DOHH2 (cell line): ENCODE results near the gene STOML1.

ENCODE experiments used
- H3F3A ChIP-seq: fragments of 200-600 bp; sonication (generic), shearing (Covaris generic); 2 replicates; pipeline ENCODE4 v1.6.0; 2016; ENCODE audit warnings: antibody characterized with exemption, mild to moderate bottlenecking; ENCODE audit not compliant: control insufficient read depth, insufficient read depth
- H3K27ac ChIP-seq: fragments of 200-600 bp; sonication (generic); 2 replicates; pipeline ENCODE4 v1.5.1; 2014; ENCODE audit warnings: low read depth, mild to moderate bottlenecking, low read length, moderate library complexity
- H3K27me3 ChIP-seq: fragments of 200-600 bp; sonication (generic); 2 replicates; pipeline ENCODE4 v1.6.1; 2014; ENCODE audit warnings: mild to moderate bottlenecking, low read length, mixed read lengths; ENCODE audit not compliant: control insufficient read depth
- H3K36me3 ChIP-seq: fragments of 200-600 bp; sonication (generic); 2 replicates; pipeline ENCODE4 v1.6.1; 2014; ENCODE audit warnings: mild to moderate bottlenecking, low read length, moderate library complexity, mixed read lengths; ENCODE audit not compliant: control insufficient read depth
- H3K4me1 ChIP-seq: fragments of 200-600 bp; sonication (generic); 2 replicates; pipeline ENCODE4 v1.6.1; 2014; ENCODE audit warnings: mild to moderate bottlenecking, low read length, mixed read lengths; ENCODE audit not compliant: control insufficient read depth
- H3K4me2 ChIP-seq: fragments of 200-600 bp; sonication (generic); 2 replicates; pipeline ENCODE4 v1.6.0; 2014; ENCODE audit warnings: mild to moderate bottlenecking, low read length, moderate library complexity
- H3K4me3 ChIP-seq: fragments of 200-600 bp; sonication (generic); 2 replicates; pipeline ENCODE4 v1.5.1; 2014; ENCODE audit warnings: mild to moderate bottlenecking, low read length, mixed read lengths
- H3K79me2 ChIP-seq: fragments of 200-600 bp; sonication (generic); 2 replicates; pipeline ENCODE4 v1.6.1; 2014; ENCODE audit warnings: mild to moderate bottlenecking, low read length, mixed read lengths; ENCODE audit not compliant: control insufficient read depth
- H3K9me2 ChIP-seq: fragments of 200-600 bp; sonication (generic); replicated peaks from 2 replicates; pipeline ENCODE4 v1.6.1; 2014; ENCODE audit warnings: mild to moderate bottlenecking, low read length, mixed read lengths; ENCODE audit not compliant: control insufficient read depth
- H3K9me3 ChIP-seq: fragments of 200-600 bp; sonication (generic); 2 replicates; pipeline ENCODE4 v1.6.1; 2014; ENCODE audit warnings: antibody characterized with exemption, low read length, mixed read lengths; ENCODE audit not compliant: control insufficient read depth, insufficient read depth
- H4K20me1 ChIP-seq: fragments of 200-600 bp; sonication (generic); 2 replicates; pipeline ENCODE4 v1.6.0; 2014; ENCODE audit warnings: low read depth, mild to moderate bottlenecking, antibody characterized with exemption, low read length, moderate library complexity; ENCODE audit not compliant: control insufficient read depth, insufficient read depth
- CTCF ChIP-seq: fragments of 200-600 bp; sonication (generic); IDR thresholded peaks from one replicate; pipeline ENCODE4 v1.5.1; 2014; ENCODE audit warnings: antibody characterized with exemption, mild to moderate bottlenecking, low read depth, low read length; ENCODE audit not compliant: poor library complexity, severe bottlenecking
- EZH2phosphoT487 ChIP-seq: fragments of 200-600 bp; sonication (generic); IDR thresholded peaks from 2 replicates; pipeline ENCODE4 v1.6.1; 2017; ENCODE audit warnings: borderline replicate concordance, mild to moderate bottlenecking, antibody characterized with exemption, low read length, moderate library complexity, mixed read lengths

The STOML1 gene

GRCh38 chr15:74011610-74012009 lies 19.5 kb upstream of the STOML1 start:
- H3K9me3 ChIP-seq, result no peaks in the 10 kb centered on the region
- TF ChIP-seq EZH2phosphoT487 (no peak), CTCF (no peak)
- H3K9me2 ChIP-seq, result no peaks in the 10 kb centered on the region
- no peaks in the 10 kb centered on the region for H3K79me2 ChIP-seq
- H3K36me3 ChIP-seq, result peaks cover 1% of the 10 kb centered on the region; the same call in 1 of the 2 replicates
- no peaks in the 10 kb centered on the region for H4K20me1 ChIP-seq
- no peaks in the 10 kb centered on the region for H3K27me3 ChIP-seq
- H3F3A ChIP-seq, result no peaks in the 10 kb centered on the region
- H3K4me1 ChIP-seq, result peaks cover 17% of the 10 kb centered on the region
- H3K4me2 ChIP-seq, result no peak overlapping the region
- H3K27ac ChIP-seq, result no peak overlapping the region
- no peak overlapping the region for H3K4me3 ChIP-seq

DNA sequence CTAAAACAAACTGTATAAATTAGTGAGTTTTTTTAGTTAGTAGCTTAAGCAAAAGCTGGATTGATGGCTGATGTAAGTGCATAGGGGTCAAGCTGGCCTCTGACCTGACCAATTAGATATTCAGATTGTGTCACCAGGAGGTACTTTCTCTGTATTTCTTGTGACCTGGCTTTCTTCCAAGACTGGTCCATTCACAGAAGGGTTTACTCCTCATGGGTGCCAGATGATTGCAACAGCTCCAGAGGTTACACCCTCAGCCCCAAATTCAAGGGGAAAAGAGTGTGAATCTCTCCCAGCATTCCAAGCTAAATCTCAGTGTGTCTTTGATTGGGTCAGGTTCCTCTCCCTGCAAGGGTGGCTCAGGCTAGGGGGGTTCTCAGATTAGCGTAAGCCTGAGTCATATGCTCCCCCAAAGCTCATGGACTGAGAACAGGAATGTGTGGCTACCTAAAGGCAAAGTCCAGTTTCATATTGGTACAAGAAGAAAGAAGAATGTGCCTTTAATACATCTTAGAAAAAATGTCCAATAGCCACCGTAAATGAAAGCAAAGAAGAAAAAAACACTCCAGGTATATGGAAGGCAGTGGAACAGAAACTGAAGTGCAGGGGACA lies 18.9 kb upstream of the STOML1 start:
- H3F3A ChIP-seq, result no peaks in the 10 kb centered on the region
- peaks cover 18% of the 10 kb centered on the region for H3K4me1 ChIP-seq
- H3K79me2 ChIP-seq, result no peaks in the 10 kb centered on the region
- no peaks in the 10 kb centered on the region for H3K27me3 ChIP-seq
- no peak overlapping the region for H3K4me2 ChIP-seq
- H3K36me3 ChIP-seq, result peaks cover 2% of the 10 kb centered on the region; the same call in 1 of the 2 replicates
- H3K9me3 ChIP-seq, result no peaks in the 10 kb centered on the region
- H3K4me3 ChIP-seq, result no peak overlapping the region
- H3K27ac ChIP-seq, result no peak overlapping the region
- no peaks in the 10 kb centered on the region for H4K20me1 ChIP-seq
- TF ChIP-seq CTCF (no peak), EZH2phosphoT487 (no peak)
- H3K9me2 ChIP-seq, result no peaks in the 10 kb centered on the region

DNA sequence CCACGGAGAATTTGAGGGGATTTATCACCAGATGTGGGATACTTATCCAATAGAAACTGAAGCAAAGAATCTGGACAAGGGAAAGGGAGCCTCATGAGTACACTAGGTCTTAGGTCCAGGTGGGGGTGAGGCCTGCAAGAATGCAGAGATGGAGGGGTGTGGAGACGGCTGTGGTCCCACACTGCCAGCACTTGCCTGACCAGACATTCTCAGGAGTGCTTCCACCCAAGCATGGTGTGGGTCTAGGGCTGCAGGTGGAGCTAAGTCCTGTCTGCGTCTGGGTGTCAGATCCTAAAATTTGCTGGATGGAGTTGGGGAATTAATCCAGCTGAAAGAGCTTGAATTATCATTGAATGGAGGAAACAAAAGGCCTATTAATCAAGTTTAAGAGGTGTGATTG lies 16.8 kb upstream of the STOML1 start:
- no peaks in the 10 kb centered on the region for H3K9me3 ChIP-seq
- peaks cover 18% of the 10 kb centered on the region for H3K4me1 ChIP-seq
- no peaks in the 10 kb centered on the region for H4K20me1 ChIP-seq
- no peaks in the 10 kb centered on the region for H3F3A ChIP-seq
- no peaks in the 10 kb centered on the region for H3K27me3 ChIP-seq
- no peak overlapping the region for H3K4me3 ChIP-seq
- TF ChIP-seq EZH2phosphoT487 (no peak), CTCF (no peak)
- H3K79me2 ChIP-seq, result no peaks in the 10 kb centered on the region
- no peak overlapping the region for H3K4me2 ChIP-seq
- no peaks in the 10 kb centered on the region for H3K9me2 ChIP-seq
- H3K27ac ChIP-seq, result no peak overlapping the region
- peaks cover 2% of the 10 kb centered on the region; the same call in 1 of the 2 replicates for H3K36me3 ChIP-seq
